ENCODE data around the gene BAZ1B.

BAZ1B gene

DNA sequence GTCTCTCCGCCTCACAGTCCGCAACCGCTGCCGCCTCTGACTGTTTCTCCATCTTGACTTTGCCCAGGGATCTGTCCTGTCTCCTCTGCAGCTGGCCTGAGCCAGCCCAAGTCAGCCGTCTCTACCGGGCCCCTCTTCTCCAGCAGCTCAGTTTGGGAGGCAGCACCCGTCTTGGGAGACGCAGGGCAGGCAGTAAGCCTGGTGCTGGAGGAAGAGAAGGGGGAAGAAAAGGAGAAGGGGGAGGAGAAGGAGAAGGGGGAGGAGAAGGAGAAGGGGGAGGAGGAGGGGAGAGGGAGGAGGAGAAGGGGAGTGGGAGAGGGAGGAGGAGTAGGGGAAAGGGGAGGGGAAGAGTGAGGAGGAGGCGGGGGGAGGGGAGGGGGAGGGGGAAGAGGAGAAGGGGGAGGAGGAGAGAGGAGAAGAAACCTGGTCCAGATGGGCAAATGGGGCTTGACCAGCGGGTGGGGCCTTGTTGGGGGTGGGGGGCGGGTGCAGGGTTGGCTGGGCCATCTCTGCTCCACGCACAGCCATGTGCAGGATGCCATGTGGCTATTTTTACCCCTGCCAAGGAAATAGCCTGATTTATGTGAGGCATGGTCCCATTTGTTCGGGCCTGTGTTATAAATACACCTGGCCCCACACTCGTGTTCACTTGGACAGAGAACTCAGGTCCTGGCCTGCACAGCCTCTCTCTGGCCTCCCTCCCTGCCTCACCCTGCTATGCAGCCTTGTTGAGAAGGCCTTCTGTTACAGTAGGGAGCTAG, 124.4 kb downstream of the BAZ1B start:
- no peak for DNase-seq (ENCODE audit: low read depth)
- TF ChIP-seq, protein P1, sequence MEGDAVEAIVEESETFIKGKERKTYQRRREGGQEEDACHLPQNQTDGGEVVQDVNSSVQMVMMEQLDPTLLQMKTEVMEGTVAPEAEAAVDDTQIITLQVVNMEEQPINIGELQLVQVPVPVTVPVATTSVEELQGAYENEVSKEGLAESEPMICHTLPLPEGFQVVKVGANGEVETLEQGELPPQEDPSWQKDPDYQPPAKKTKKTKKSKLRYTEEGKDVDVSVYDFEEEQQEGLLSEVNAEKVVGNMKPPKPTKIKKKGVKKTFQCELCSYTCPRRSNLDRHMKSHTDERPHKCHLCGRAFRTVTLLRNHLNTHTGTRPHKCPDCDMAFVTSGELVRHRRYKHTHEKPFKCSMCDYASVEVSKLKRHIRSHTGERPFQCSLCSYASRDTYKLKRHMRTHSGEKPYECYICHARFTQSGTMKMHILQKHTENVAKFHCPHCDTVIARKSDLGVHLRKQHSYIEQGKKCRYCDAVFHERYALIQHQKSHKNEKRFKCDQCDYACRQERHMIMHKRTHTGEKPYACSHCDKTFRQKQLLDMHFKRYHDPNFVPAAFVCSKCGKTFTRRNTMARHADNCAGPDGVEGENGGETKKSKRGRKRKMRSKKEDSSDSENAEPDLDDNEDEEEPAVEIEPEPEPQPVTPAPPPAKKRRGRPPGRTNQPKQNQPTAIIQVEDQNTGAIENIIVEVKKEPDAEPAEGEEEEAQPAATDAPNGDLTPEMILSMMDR (conservative IDR thresholded peaks at IDR 0.05; ENCODE audit: low read depth, low read length), result no peak
- no peak overlapping the region for H3K4me3 ChIP-seq (ENCODE audit: low read depth, low read length)

DNA sequence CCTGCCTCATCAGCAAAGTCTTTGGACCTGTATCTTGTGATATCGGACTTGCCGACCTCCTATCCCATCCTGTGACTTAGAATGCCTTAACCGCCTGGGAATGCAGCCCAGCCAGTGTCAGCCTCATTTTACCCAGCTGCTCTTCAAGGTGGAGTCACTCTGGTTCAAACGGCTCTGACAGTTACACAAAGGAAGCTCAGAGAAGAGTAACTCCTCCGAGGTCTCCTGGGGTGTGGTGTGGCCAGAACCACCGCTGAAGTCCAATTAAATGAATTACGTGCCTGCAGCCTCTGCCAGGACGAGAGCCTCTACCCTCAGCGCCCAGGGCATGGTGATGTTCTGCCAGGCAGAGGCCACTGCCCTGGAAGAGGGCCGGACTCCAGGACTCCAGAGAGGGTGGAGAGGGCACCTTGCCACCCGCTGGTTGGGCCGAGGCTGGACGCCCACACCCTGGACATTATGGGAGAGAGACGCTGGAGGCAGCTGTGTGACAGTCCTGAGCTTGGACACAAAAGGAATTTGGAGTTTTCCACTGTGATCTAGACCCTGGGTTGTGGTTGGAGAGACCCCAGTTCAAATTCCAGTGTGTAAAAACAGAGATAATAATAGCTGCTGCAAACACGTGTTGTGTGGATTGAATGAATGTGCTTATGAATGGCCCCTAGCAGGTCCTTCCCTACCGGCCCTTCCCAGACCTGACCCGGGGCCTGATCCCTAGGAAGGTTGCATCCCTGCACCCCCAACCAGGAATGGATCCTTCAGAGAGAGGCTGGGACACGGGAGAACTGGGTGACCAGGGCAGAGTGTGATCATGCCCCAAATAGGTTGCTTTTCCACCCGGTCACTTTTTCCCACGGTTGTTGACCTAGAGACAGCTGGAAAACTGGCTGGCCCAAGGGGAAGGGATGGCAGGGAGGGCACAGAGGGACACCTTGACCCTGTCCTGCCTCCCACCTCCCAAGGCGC, 126.3 kb downstream of the BAZ1B start:
- no peak overlapping the region for H3K4me3 ChIP-seq (ENCODE audit: low read depth, low read length)
- TF ChIP-seq, protein P1 (conservative IDR thresholded peaks at IDR 0.05; ENCODE audit: low read depth, low read length), result no peak
- DNase-seq (ENCODE audit: low read depth), result no peak

DNA sequence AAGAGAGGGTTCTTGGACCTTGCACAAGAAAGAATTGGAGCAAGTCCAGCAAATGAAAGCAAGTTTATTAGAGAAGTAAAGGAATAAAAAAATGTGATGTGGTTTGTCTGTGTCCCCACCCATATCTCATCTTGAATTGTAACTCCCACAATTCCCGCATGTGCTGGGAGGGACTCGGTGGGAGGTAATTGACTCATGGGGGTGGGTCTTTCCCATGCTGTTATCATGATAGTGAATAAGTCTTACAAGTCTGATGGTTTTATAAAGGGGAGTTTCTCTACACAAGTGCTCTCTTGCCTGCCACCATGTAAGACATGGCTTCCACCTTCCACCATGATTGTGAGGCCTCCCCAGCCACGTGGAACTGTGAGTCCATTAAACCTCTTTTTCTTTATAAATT, 127.7 kb downstream of the BAZ1B start:
- TF ChIP-seq, protein P1 (conservative IDR thresholded peaks at IDR 0.05; ENCODE audit: low read depth, low read length), result no peak
- no peak overlapping the region for H3K4me3 ChIP-seq (ENCODE audit: low read depth, low read length)
- peak; percentile 10 for DNase-seq (ENCODE audit: low read depth)

DNA sequence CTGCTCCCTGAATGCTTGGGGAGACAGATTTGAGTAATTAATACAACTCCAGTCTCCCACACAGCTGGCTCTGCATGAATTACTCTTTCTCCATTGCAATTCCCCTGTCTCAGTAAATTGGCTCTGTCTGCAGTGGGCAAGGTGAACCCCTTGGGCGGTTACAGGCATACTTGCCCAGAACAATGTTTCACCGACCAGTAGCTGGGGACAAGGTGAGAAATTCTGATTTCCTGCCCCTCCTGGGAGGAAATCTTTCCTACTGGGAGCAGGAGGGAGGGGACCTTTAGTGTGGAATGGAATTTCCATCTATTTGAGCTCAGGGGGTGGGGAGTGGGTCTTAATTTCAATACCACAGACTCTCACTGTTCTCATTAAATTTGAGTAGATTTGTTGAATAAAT, 130.7 kb downstream of the BAZ1B start:
- no peak overlapping the region for H3K4me3 ChIP-seq (ENCODE audit: low read depth, low read length)
- no peak for DNase-seq (ENCODE audit: low read depth)
- TF ChIP-seq, protein P1 (conservative IDR thresholded peaks at IDR 0.05; ENCODE audit: low read depth, low read length), result no peak
